HepG2 (cell line): ENCODE measurements around the gene DAB2IP. TPM values are rescaled to one million over a fixed set of nuclear protein-coding genes. Genes with fewer than 3 reads are reported as not detected.

Experiments
- ADNP ChIP-seq: sonication (generic); formaldehyde crosslinking; IDR thresholded peaks from 2 replicates; pipeline ENCODE4 v1.4.0; 2020; ENCODE audit warnings: missing genetic modification reagents
- ARNT2 ChIP-seq: sonication (generic); formaldehyde crosslinking; IDR thresholded peaks from 2 replicates; pipeline ENCODE4 v1.8.0; 2022; ENCODE audit warnings: mild to moderate bottlenecking, low read depth, missing genetic modification reagents, moderate library complexity
- ATF5 ChIP-seq: sonication (generic); formaldehyde crosslinking; IDR thresholded peaks from 2 replicates; pipeline ENCODE4 v1.4.0; 2020; ENCODE audit warnings: mild to moderate bottlenecking, low read depth, missing genetic modification reagents
- ATM ChIP-seq: fragments of 450-650 bp; IDR thresholded peaks from 2 replicates; pipeline ENCODE4 v1.7.1; 2017; ENCODE audit warnings: mild to moderate bottlenecking, borderline replicate concordance
- BRF2 ChIP-seq: sonication (generic); formaldehyde crosslinking; IDR thresholded peaks from 2 replicates; pipeline ENCODE4 v1.8.1; 2022; ENCODE audit warnings: mild to moderate bottlenecking, missing genetic modification reagents
- CERS6 ChIP-seq: sonication (generic); formaldehyde crosslinking; IDR thresholded peaks from 2 replicates; pipeline ENCODE4 v1.5.0; 2020; ENCODE audit warnings: missing genetic modification reagents
- GRHL1 ChIP-seq: sonication (generic); formaldehyde crosslinking; conservative IDR thresholded peaks from 2 replicates; pipeline ENCODE4 v1.8.0; 2022; ENCODE audit warnings: missing genetic modification reagents
- HNRNPK ChIP-seq: fragments of 200-400 bp; formaldehyde crosslinking; IDR thresholded peaks from 2 replicates; pipeline ENCODE4 v1.6.1; 2018; ENCODE audit warnings: low read length, low read depth, moderate library complexity, mild to moderate bottlenecking; ENCODE audit not compliant: poor library complexity, severe bottlenecking
- HOXD1 ChIP-seq: sonication (generic); formaldehyde crosslinking; IDR thresholded peaks from 2 replicates; pipeline ENCODE4 v1.5.0; 2020; ENCODE audit warnings: missing genetic modification reagents
- IKZF1 ChIP-seq: fragments of 450-650 bp; IDR thresholded peaks from 2 replicates; pipeline ENCODE4 v1.7.1; 2016
- KAT2B ChIP-seq: fragments of 150-350 bp; IDR thresholded peaks from 2 replicates; pipeline ENCODE4 v1.6.1; 2014; ENCODE audit warnings: low read depth, low read length, borderline replicate concordance
- MATR3 ChIP-seq: sonication (generic); formaldehyde crosslinking; IDR thresholded peaks from 2 replicates; pipeline ENCODE4 v1.4.0; 2020; ENCODE audit warnings: missing genetic modification reagents
- MAX ChIP-seq: IDR thresholded peaks from 2 replicates; pipeline ENCODE4 v1.6.1; 2012; ENCODE audit warnings: inconsistent platforms
- MAZ ChIP-seq, 2 experiments: sonication (generic) in 1 of 2; formaldehyde crosslinking in 1 of 2; IDR thresholded peaks; 2 replicates each; pipeline versions ENCODE4 v1.5.0 to v1.6.1; 2012 to 2020; ENCODE audit warnings: low read depth in 2 of 2, mild to moderate bottlenecking in 2 of 2, borderline replicate concordance in 1 of 2, improper control_type of control experiment in 1 of 2, low read length in 1 of 2, missing genetic modification reagents in 1 of 2, moderate library complexity in 1 of 2
- MBNL3 ChIP-seq: fragments of 250-450 bp; sonication (Bioruptor Pico); conservative IDR thresholded peaks from 2 replicates; pipeline ENCODE4 v1.8.0; 2022; ENCODE audit warnings: mild to moderate bottlenecking, inconsistent platforms
- MIER2 ChIP-seq: IDR thresholded peaks from 2 replicates; pipeline ENCODE4 v1.6.1; 2016; ENCODE audit warnings: missing biosample characterization, missing genetic modification reagents
- NR2F1 ChIP-seq, 2 experiments: fragments of 450-650 bp in 1 of 2; formaldehyde crosslinking in 1 of 2; IDR thresholded peaks; 2 replicates each; pipeline versions ENCODE4 v1.5.0 to v1.6.1; 2016 to 2020; ENCODE audit warnings: mild to moderate bottlenecking in 1 of 2, missing compliant biosample characterization in 1 of 2, missing genetic modification reagents in 1 of 2, moderate library complexity in 1 of 2
- NR3C1 ChIP-seq: sonication (generic); formaldehyde crosslinking; IDR thresholded peaks from 2 replicates; pipeline ENCODE4 v1.4.0; 2020; ENCODE audit warnings: missing genetic modification reagents
- PAX8 ChIP-seq: sonication (generic); formaldehyde crosslinking; IDR thresholded peaks from 2 replicates; pipeline ENCODE4 v1.8.0; 2022; ENCODE audit warnings: mild to moderate bottlenecking, missing genetic modification reagents, borderline replicate concordance
- PITX1 ChIP-seq: sonication (generic); formaldehyde crosslinking; IDR thresholded peaks from 2 replicates; pipeline ENCODE4 v1.5.1; 2020; ENCODE audit warnings: mild to moderate bottlenecking, missing genetic modification reagents
- SALL1 ChIP-seq: sonication (generic); formaldehyde crosslinking; IDR thresholded peaks from 2 replicates; pipeline ENCODE4 v1.8.0; 2022; ENCODE audit warnings: mild to moderate bottlenecking, missing genetic modification reagents
- ZBTB42 ChIP-seq: sonication (generic); formaldehyde crosslinking; IDR thresholded peaks from 2 replicates; pipeline ENCODE4 v1.5.0; 2020; ENCODE audit warnings: mild to moderate bottlenecking, missing genetic modification reagents
- ZNF230 ChIP-seq: sonication (generic); formaldehyde crosslinking; IDR thresholded peaks from 2 replicates; pipeline ENCODE4 v1.4.0; 2020; ENCODE audit warnings: mild to moderate bottlenecking, missing genetic modification reagents
- ZNF326 ChIP-seq: sonication (generic); formaldehyde crosslinking; IDR thresholded peaks from 2 replicates; pipeline ENCODE4 v1.4.0; 2020; ENCODE audit warnings: missing genetic modification reagents, borderline replicate concordance
- ZNF354B ChIP-seq: sonication (generic); formaldehyde crosslinking; IDR thresholded peaks from 2 replicates; pipeline ENCODE4 v1.8.0; 2022; ENCODE audit warnings: mild to moderate bottlenecking, missing genetic modification reagents
- ZNF7 ChIP-seq: IDR thresholded peaks from 2 replicates; pipeline ENCODE4 v1.6.1; 2016; ENCODE audit warnings: missing biosample characterization, missing genetic modification reagents
- polyA plus RNA-seq, 8 experiments: library from polyadenylated mRNA; depleted of rRNA in 3 of 8; stranded (reverse) in 7 of 8; unstranded in 1 of 8; fragments of >200 nt; fragmentation: Illumina TruSeq in 4 of 8; extraction: Trizol in 4 of 8; gene quantifications; 2 replicates each; pipeline versions ENCODE4 v1.2.1 to v1.2.3, GENCODE V29; 2011 to 2016; ENCODE audit warnings: low read depth in 4 of 8, missing spikeins in 1 of 8, mixed read lengths in 1 of 8; ENCODE audit not compliant: insufficient read depth in 1 of 8
- total RNA-seq, 5 experiments: library from RNA; depleted of rRNA; stranded (reverse); fragments of >200 nt; fragmentation: Illumina TruSeq; extraction: Trizol; gene quantifications; 2 replicates each; pipeline ENCODE4 v1.2.3, GENCODE V29; 2016; ENCODE audit warnings: low read depth in 1 of 5

The DAB2IP gene
- total and polyA plus RNA-seq, 2 of the 13 experiments (the other 11 are each of a cell fraction or from before 2014, with no cell fraction given): 25.3 to 37.9 TPM

- TF ChIP-seq ZNF354B (CRISPR knock-in tag): no peak
- TF ChIP-seq BRF2 (CRISPR knock-in tag): no peak
- 0 out of 2 replicates have a peak, but pooled peaks have one; percentile 34 for TF ChIP-seq SALL1
- no peak for TF ChIP-seq ATM
- no peak for TF ChIP-seq NR3C1
- TF ChIP-seq ZNF7 (CRISPR knock-in tag): no peak
- TF ChIP-seq MAZ (IDR thresholded peaks at IDR 0.05; ENCODE audit: borderline replicate concordance, low read depth, low read length): no peak
- TF ChIP-seq MAZ (CRISPR knock-in tag; IDR thresholded peaks at IDR 0.05; ENCODE audit: low read depth): no peak
- TF ChIP-seq ADNP (CRISPR knock-in tag): no peak
- TF ChIP-seq KAT2B: no peak
- no peak for TF ChIP-seq ZBTB42 (CRISPR knock-in tag)
- no peak for TF ChIP-seq GRHL1 (CRISPR knock-in tag)
- no peak for TF ChIP-seq NR2F1 (CRISPR knock-in tag; IDR thresholded peaks at IDR 0.05)
- no peak for TF ChIP-seq MATR3 (CRISPR knock-in tag)
- TF ChIP-seq ARNT2 (CRISPR knock-in tag): no peak
- no peak for TF ChIP-seq MBNL3 (CRISPR knock-in tag)
- TF ChIP-seq IKZF1: no peak
- no peak for TF ChIP-seq MIER2 (CRISPR knock-in tag)
- TF ChIP-seq CERS6 (CRISPR knock-in tag): no peak
- TF ChIP-seq HOXD1 (CRISPR knock-in tag): no peak
- TF ChIP-seq PAX8 (CRISPR knock-in tag): no peak
- TF ChIP-seq MAX: 0 out of 2 replicates have a peak, but pooled peaks have one; percentile 18
- TF ChIP-seq PITX1 (CRISPR knock-in tag): no peak
- no peak for TF ChIP-seq ZNF230
- TF ChIP-seq ATF5 (CRISPR knock-in tag): no peak
- TF ChIP-seq HNRNPK: no peak
- TF ChIP-seq ZNF326: no peak
These were observed 16.8 kb upstream of the DAB2IP start (continued) for GRCh38 chr9:121634329-121635261.
